Measurements from ENCODE around the gene DCBLD2. TPM values are rescaled to one million over a fixed set of nuclear protein-coding genes. Genes with fewer than 3 reads are reported as not detected.
A peak's percentile ranks its signal among the peaks of the same experiment; 100 is the strongest.

The DCBLD2 gene
- total and polyA plus RNA-seq, 2 of the 13 experiments (the other 11 are each of a cell fraction or from before 2014, with no cell fraction given), result 43.8 to 56.9 TPM

GRCh38 chr3:98784042-98784441, 117.5 kb downstream of the DCBLD2 start (continued):
- TF ChIP-seq AHDC1 (CRISPR knock-in tag; IDR thresholded peaks at IDR 0.05; ENCODE audit: borderline replicate concordance) (peak; percentile 26; the same call in 1 of the 2 replicates), LCORL (IDR thresholded peaks at IDR 0.05) (no peak), LCORL (CRISPR knock-in tag; IDR thresholded peaks at IDR 0.05) (peak; percentile 40; the same call in 1 of the 2 replicates), RXRB (CRISPR knock-in tag; IDR thresholded peaks at IDR 0.05; ENCODE audit: borderline replicate concordance) (0 out of 2 replicates have a peak, but pooled peaks have one; percentile 19), PRDM10 (CRISPR knock-in tag; IDR thresholded peaks at IDR 0.05; ENCODE audit: low read depth) (peak; percentile 24; the same call in 1 of the 2 replicates), ZNF512B (CRISPR knock-in tag; IDR thresholded peaks at IDR 0.05; ENCODE audit: borderline replicate concordance) (0 out of 2 replicates have a peak, but pooled peaks have one; percentile 38), ZBTB37 (CRISPR knock-in tag; IDR thresholded peaks at IDR 0.05) (0 out of 2 replicates have a peak, but pooled peaks have one; percentile 42), HDAC2 (CRISPR knock-in tag; IDR thresholded peaks at IDR 0.05) (0 out of 2 replicates have a peak, but pooled peaks have one; percentile 40), ETV6 (CRISPR knock-in tag; conservative IDR thresholded peaks at IDR 0.05) (no peak), FOSL2 (CRISPR knock-in tag; IDR thresholded peaks at IDR 0.05) (0 out of 2 replicates have a peak, but pooled peaks have one; percentile 14), SAP130 (CRISPR knock-in tag; IDR thresholded peaks at IDR 0.05; ENCODE audit: low read depth) (peak; percentile 14; the same call in 1 of the 2 replicates), EP300 (IDR thresholded peaks at IDR 0.05; ENCODE audit: low read depth in 2 of 2, low read length in 2 of 2) (peak in 1 of 2 experiments; percentile 11; a peak in 1 of 4 replicates), EP300 (CRISPR knock-in tag; IDR thresholded peaks at IDR 0.05; ENCODE audit: borderline replicate concordance) (no peak), ZNF496 (CRISPR knock-in tag; IDR thresholded peaks at IDR 0.05; ENCODE audit: insufficient replicate concordance) (no peak), ISL2 (CRISPR knock-in tag; IDR thresholded peaks at IDR 0.05) (peak; percentile 35; the same call in 1 of the 2 replicates), CCDC6 (CRISPR knock-in tag; IDR thresholded peaks at IDR 0.05) (0 out of 2 replicates have a peak, but pooled peaks have one; percentile 9)

Data from HepG2 (cell line).